PC-9 (cell line): ENCODE results near the gene FCGR3B. TPM values are rescaled to one million over a fixed set of nuclear protein-coding genes. Genes with fewer than 3 reads are reported as not detected.
A peak's percentile ranks its signal among the peaks of the same experiment; 100 is the strongest.
"Not testable (repeated sequence)": the region's sequence is repeated elsewhere in the genome, so short reads cannot be mapped to it uniquely, and the experiment has no call there.

Experiments used
- BruUV-seq: library from RNA; stranded (reverse); fragments of 400-500 nt; replicated peaks from 2 replicates; lab custom pipeline; 2021; lab: Mats Ljungman, UMichigan
- CTCF ChIA-PET: fragments of 300-600 bp; sonication (Branson Sonifier 250); formaldehyde crosslinking; loops from one replicate; lab custom pipeline; 2022; ENCODE audit warnings: antibody characterized with exemption; lab: Charles Lee
- POLR2A ChIA-PET: fragments of 300-600 bp; sonication (Branson Sonifier 250); formaldehyde crosslinking; loops from one replicate; lab custom pipeline; 2022; ENCODE audit warnings: antibody characterized with exemption; ENCODE audit not compliant: unreplicated experiment; lab: Charles Lee
- DNase-seq, 2 experiments: peaks; one replicate each; pipeline versions ENCODE4 v3.0.0 to v3.0.0-alpha.2; 2015 to 2022; ENCODE audit warnings: mixed read lengths in 1 of 2
- H2AFZ ChIP-seq: fragments of 200-600 bp; sonication (generic); 2 replicates; pipeline ENCODE4 v1.8.1; 2017; ENCODE audit warnings: antibody characterized with exemption
- H3F3A ChIP-seq: fragments of 200-600 bp; sonication (generic); 2 replicates; pipeline ENCODE4 v1.8.1; 2017; ENCODE audit warnings: antibody characterized with exemption, mild to moderate bottlenecking, low read depth; ENCODE audit not compliant: insufficient read depth
- H3K27ac ChIP-seq: fragments of 200-600 bp; sonication (generic); 2 replicates; pipeline ENCODE4 v1.6.1; 2016; ENCODE audit warnings: mixed run types
- H3K27me3 ChIP-seq: fragments of 200-600 bp; sonication (generic); 2 replicates; pipeline ENCODE4 v1.6.1; 2016; ENCODE audit warnings: low read depth, mixed run types; ENCODE audit not compliant: insufficient read depth
- H3K36me3 ChIP-seq: fragments of 200-600 bp; sonication (generic); 2 replicates; pipeline ENCODE4 v1.6.1; 2016; ENCODE audit warnings: low read depth, mixed run types
- H3K4me1 ChIP-seq: fragments of 200-600 bp; sonication (generic); replicated peaks from 2 replicates; pipeline ENCODE4 v1.6.1; 2016; ENCODE audit warnings: mixed run types; ENCODE audit not compliant: insufficient read depth
- H3K4me2 ChIP-seq: fragments of 200-600 bp; sonication (generic); 2 replicates; pipeline ENCODE4 v1.6.1; 2017; ENCODE audit warnings: mixed run types
- H3K4me3 ChIP-seq: fragments of 200-600 bp; sonication (generic); 2 replicates; pipeline ENCODE4 v1.6.1; 2016; ENCODE audit warnings: mixed run types
- H3K79me2 ChIP-seq: fragments of 200-600 bp; sonication (generic); 2 replicates; pipeline ENCODE4 v1.6.1; 2017; ENCODE audit warnings: low read depth, mixed run types
- H3K9me2 ChIP-seq: fragments of 200-600 bp; sonication (generic); 2 replicates; pipeline ENCODE4 v1.8.1; 2017; ENCODE audit warnings: mild to moderate bottlenecking; ENCODE audit not compliant: insufficient read depth
- H3K9me3 ChIP-seq: fragments of 200-600 bp; sonication (generic); 2 replicates; pipeline ENCODE4 v1.8.1; 2016; ENCODE audit warnings: low read depth; ENCODE audit not compliant: insufficient read depth
- H4K20me1 ChIP-seq: fragments of 200-600 bp; sonication (generic); 2 replicates; pipeline ENCODE4 v1.8.1; 2017; ENCODE audit not compliant: insufficient read depth
- intact Hi-C: fragments of 100-400 bp; cut with micrococcal nuclease; formaldehyde crosslinking; loops from one replicate; pipeline ENCODE4 v1.10.0; 2022; ENCODE audit not compliant: unreplicated experiment
- total RNA-seq: library from RNA; stranded (reverse); gene quantifications from 2 replicates; pipeline ENCODE4 v1.2.3, GENCODE V29; 2021

Gene FCGR3B
- total RNA-seq, 1 experiment from 2014 or later = not detected

DNA sequence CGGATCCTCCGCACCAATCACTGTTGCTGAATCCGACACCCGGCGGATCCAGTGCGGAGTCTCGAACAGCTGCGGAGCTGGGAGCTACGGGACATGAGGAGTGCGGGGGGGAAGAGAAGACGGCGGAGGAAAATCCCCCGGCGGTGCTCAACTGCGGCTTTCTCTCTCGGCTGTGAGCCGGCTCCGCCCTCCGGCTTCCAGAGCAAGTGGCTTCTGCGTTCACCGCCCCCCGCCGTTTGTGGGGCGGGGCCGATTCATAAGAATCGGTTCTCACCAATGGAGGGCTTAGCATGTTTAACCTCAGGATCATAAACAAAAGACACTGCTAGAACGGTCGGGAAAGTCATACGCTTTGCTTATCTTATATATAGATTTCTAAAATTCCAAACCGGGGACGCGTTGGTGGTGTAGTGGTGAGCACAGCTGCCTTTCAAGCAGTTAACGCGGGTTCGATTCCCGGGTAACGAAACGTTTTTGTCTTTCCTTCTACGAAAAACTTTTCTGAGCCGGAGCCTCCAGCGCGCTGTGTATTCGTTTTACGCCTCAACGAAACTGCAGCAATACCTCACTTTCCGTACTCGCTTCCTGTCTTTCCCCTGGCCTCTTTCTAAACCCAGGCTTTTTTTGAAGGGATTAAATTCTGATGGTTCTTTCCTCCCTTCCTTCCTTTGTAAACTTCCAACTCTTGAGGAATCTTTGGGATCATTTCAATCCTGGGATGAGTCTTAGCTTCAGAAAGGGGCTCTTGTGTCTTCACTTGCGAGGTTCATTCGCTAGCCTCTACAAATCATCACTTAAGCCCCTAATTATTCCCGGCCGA is 18.4 kb downstream of the FCGR3B start:
- peak overlapping the region; percentile 78 for H3K27ac ChIP-seq

DNA sequence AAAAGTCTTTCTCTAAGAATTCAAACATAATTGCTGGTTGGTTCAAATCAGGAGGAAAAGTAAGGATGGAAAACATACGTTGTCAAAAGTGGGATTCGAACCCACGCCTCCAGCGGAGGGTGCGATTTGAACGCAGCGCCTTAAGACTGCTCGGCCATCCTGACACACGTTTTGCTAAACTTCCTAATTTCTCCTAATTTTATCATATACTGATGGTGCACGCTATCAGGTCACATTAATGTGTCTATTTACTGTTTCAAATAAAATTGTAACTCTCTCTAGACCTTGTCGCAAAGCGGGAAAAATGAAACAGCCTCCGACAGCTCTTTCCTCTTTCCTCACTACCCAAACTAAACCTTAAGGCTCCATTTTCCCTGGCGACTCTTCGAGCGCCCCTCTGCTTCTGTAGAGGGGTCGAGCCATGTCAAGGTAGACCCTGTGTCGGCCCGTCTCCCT is 19.1 kb downstream of the FCGR3B start:
- POLR2A ChIA-PET, H3K27me3 ChIP-seq, H3K79me2 ChIP-seq, H3K4me1 ChIP-seq, H3K36me3 ChIP-seq, H3K9me2 ChIP-seq, H4K20me1 ChIP-seq, H3K9me3 ChIP-seq: not testable (repeated sequence)
- peak in 1 of 2 experiments; percentile 52 for DNase-seq
- H2AFZ ChIP-seq = peak overlapping the region; percentile 82
- CTCF ChIA-PET = interaction anchor here (0.7 kb wide), 2 partner anchors 230 to 387 kb away, joined by 4 to 6 read pairs; no protein-coding TSS in a partner anchor
- H3K4me3 ChIP-seq = peak overlapping the region; percentile 71
- peak overlapping the region; percentile 49 for H3K27ac ChIP-seq
- H3K4me2 ChIP-seq = peak overlapping the region; percentile 73
- H3F3A ChIP-seq = peaks cover 11% of the 10 kb centered on the region
- intact Hi-C loops = loop anchor here (1.0 to 5.0 kb wide), 4 partner anchors 9 to 215 kb away; no protein-coding TSS in a partner anchor
- BruUV-seq = TSS peak; percentile 93

More for the DNA sequence above, 18.4 kb downstream of the FCGR3B start:
- H3K36me3 ChIP-seq, H4K20me1 ChIP-seq, H3K79me2 ChIP-seq, H3K27me3 ChIP-seq, H3K4me1 ChIP-seq, H3K9me2 ChIP-seq, H3K9me3 ChIP-seq, POLR2A ChIA-PET: not testable (repeated sequence)
- H3F3A ChIP-seq = peaks cover 11% of the 10 kb centered on the region
- peak overlapping the region; percentile 71 for H3K4me3 ChIP-seq
- peak overlapping the region; percentile 76 for H3K4me2 ChIP-seq
- intact Hi-C loops = loop anchor here (1.0 to 5.0 kb wide), 4 partner anchors 9 to 215 kb away; no protein-coding TSS in a partner anchor
- CTCF ChIA-PET = interaction anchor here (0.6 to 0.7 kb wide), 2 partner anchors 114 to 387 kb away, joined by 4 to 5 read pairs; no protein-coding TSS in a partner anchor
- peak overlapping the region; percentile 82 for H2AFZ ChIP-seq
- peak; percentile 99 to 100 for DNase-seq
- BruUV-seq = TSS peak; percentile 97

DNA sequence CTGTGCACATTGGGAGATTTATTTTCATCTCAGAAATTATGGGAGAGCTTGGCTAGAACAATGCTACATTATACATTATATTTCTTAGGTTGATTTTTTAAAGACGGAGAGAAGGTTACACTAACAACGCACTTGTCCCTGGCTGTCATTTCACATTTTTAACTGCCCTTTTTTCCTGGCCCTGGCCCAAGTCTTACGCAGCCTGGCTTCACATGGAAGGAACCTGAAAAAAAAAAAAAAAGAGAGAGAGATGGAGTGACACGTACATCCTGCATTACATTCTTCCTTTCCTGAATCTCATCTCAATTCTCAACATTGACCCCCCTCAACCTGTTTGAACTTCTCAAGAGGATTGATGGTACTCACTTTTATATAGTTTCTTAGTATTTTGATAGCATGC is 20.8 kb downstream of the FCGR3B start:
- H3K27me3 ChIP-seq, H2AFZ ChIP-seq, H3K4me3 ChIP-seq, H3K9me3 ChIP-seq, CTCF ChIA-PET, H3K4me2 ChIP-seq, H3K9me2 ChIP-seq, BruUV-seq, POLR2A ChIA-PET, H4K20me1 ChIP-seq, H3K36me3 ChIP-seq, H3K79me2 ChIP-seq, H3K27ac ChIP-seq, H3K4me1 ChIP-seq: not testable (repeated sequence)
- intact Hi-C loops = loop anchor here (5.0 kb wide), 1 partner anchor 213 kb away; no protein-coding TSS in a partner anchor
- H3F3A ChIP-seq = peaks cover 11% of the 10 kb centered on the region
- peak in 1 of 2 experiments; percentile 31 for DNase-seq

DNA sequence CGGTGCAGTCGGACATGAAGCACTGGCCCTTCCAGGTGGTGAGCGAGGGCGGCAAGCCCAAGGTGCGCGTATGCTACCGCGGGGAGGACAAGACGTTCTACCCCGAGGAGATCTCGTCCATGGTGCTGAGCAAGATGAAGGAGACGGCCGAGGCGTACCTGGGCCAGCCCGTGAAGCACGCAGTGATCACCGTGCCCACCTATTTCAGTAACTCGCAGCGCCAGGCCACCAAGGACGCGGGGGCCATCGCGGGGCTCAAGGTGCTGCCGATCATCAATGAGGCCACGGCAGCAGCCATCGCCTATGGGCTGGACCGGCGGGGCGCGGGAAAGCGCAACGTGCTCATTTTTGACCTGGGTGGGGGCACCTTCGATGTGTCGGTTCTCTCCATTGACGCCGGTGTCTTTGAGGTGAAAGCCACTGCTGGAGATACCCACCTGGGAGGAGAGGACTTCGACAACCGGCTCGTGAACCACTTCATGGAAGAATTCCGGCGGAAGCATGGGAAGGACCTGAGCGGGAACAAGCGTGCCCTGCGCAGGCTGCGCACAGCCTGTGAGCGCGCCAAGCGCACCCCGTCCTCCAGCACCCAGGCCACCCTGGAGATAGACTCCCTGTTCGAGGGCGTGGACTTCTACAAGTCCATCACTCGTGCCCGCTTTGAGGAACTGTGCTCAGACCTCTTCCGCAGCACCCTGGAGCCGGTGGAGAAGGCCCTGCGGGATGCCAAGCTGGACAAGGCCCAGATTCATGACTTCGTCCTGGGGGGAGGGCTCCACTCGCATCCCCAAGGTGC is 24.2 kb downstream of the FCGR3B start:
- H4K20me1 ChIP-seq, H2AFZ ChIP-seq, H3K4me2 ChIP-seq, H3K9me3 ChIP-seq, H3K27ac ChIP-seq, H3K36me3 ChIP-seq, DNase-seq, BruUV-seq, H3K27me3 ChIP-seq, H3K9me2 ChIP-seq, CTCF ChIA-PET, POLR2A ChIA-PET, H3K4me1 ChIP-seq, H3F3A ChIP-seq, intact Hi-C loops, H3K4me3 ChIP-seq, H3K79me2 ChIP-seq: not testable (repeated sequence)

DNA sequence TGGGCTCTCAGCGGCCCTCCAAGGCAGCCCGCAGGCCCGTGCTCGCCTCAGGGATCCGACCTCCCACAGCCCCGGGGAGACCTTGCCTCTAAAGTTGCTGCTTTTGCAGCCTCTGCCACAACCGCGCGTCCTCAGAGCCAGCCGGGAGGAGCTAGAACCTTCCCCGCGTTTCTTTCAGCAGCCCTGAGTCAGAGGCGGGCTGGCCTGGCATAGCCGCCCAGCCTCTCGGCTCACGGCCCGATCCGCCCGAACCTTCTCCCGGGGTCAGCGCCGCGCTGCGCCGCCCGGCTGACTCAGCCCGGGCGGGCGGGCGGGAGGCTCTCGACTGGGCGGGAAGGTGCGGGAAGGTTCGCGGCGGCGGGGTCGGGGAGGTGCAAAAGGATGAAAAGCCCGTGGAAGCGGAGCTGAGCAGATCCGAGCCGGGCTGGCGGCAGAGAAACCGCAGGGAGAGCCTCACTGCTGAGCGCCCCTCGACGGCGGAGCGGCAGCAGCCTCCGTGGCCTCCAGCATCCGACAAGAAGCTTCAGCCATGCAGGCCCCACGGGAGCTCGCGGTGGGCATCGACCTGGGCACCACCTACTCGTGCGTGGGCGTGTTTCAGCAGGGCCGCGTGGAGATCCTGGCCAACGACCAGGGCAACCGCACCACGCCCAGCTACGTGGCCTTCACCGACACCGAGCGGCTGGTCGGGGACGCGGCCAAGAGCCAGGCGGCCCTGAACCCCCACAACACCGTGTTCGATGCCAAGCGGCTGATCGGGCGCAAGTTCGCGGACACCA is 25.0 kb downstream of the FCGR3B start:
- H3F3A ChIP-seq, H3K9me2 ChIP-seq, BruUV-seq, H2AFZ ChIP-seq, H3K4me3 ChIP-seq, H4K20me1 ChIP-seq, H3K4me2 ChIP-seq, H3K79me2 ChIP-seq, CTCF ChIA-PET, POLR2A ChIA-PET, intact Hi-C loops, H3K9me3 ChIP-seq, H3K4me1 ChIP-seq, H3K36me3 ChIP-seq, H3K27ac ChIP-seq, H3K27me3 ChIP-seq, DNase-seq: not testable (repeated sequence)

DNA sequence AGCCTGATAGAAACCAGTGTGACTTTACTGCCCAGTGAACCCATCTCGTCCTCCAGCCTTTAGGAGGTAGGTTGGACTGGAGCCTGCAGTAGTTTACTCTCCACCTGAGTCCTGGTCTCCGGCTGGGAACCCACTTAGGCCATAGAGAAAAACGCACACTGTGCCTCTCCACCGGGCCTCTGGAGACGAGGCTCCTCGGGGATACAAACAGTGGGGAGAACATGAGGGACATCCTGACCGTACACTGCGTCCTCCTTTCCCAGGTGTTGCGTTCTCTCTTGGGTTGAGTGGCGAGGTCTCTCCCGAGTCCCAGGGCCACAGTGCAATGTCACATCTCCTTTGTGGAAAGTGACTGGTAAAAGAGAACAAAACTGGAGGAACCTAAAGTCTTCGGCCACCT is 26.0 kb downstream of the FCGR3B start:
- DNase-seq, H3K4me3 ChIP-seq, H3K79me2 ChIP-seq, H3F3A ChIP-seq, H3K36me3 ChIP-seq, POLR2A ChIA-PET, BruUV-seq, H3K27me3 ChIP-seq, H4K20me1 ChIP-seq, H2AFZ ChIP-seq, intact Hi-C loops, H3K9me3 ChIP-seq, H3K4me2 ChIP-seq, H3K27ac ChIP-seq, CTCF ChIA-PET, H3K9me2 ChIP-seq, H3K4me1 ChIP-seq: not testable (repeated sequence)
